SKM-1 treated with dmso at 0.1 percent for 144 hours (cell line): Measurements from ENCODE around the gene LHX8.

Experiments
- DNase-seq: peaks from one replicate; lab custom pipeline; 2025; ENCODE audit not compliant: unreplicated experiment; lab: John Stamatoyannopoulos, UW

LHX8 gene

GRCh38 chr1:75202751-75203150 lies 68.6 kb downstream of the LHX8 start:
- no peak for DNase-seq

- peak; percentile 65 for DNase-seq
Observed at GRCh38 chr1:75203415-75204277, 69.5 kb downstream of the LHX8 start.

- DNase-seq, result no peak
Observed at GRCh38 chr1:75208862-75209261, 74.7 kb downstream of the LHX8 start.
